HG02588 (cell line): Measurements from ENCODE around the gene SORBS1.

Source experiments
- ATAC-seq: cut with Tn5 transposase; IDR thresholded peaks from one replicate; pipeline ENCODE4 v1.9.1; 2021; ENCODE audit warnings: mild to moderate bottlenecking, moderate library complexity; ENCODE audit not compliant: unreplicated experiment

Gene SORBS1

GRCh38 chr10:95561177-95561863 lies at the start of gene SORBS1:
TSS of gene SORBS1 (minus strand) at chr10:95561371. CDS start at chr10:95441135, 120,236 bp downstream.
- ATAC-seq: peak; percentile 99

DNA sequence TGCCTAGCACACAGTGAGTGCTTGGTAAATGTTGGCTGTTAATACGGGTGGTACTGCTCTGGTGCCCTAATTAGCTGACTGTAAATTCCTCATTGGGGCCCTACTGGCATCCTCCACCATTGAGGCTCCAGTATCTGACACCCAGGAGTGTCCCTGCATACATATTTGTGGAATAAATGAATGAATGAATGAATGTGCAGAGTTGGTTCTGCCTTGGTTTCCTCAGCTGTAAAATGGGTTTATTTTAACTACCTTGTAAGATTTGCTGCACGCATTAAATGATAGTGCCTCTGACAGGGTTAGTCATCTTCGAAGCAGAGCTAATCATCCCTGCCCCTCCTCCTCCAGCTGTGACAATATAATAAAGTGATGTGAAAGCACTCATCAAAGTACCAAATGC lies 49.6 kb upstream of the SORBS1 start:
- no peak for ATAC-seq

DNA sequence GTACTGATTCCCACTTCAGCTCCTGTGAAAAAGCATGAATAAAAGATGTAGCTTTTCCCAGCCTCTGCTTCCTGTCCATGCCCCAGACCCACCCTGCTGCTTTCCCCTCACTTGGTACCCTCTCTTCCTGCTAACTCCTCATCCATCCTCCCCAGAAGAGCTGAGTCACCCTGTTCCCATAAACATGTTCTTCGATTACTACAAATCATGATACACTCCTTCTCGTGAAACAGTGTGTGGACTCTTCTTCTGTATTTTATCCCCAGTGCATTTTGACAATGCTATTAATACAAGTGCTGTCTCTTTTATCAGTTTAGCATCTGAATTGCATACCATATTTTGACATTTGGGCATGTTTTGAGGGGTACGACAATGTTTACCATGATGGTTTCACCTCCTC lies 45.8 kb upstream of the SORBS1 start:
- no peak for ATAC-seq

DNA sequence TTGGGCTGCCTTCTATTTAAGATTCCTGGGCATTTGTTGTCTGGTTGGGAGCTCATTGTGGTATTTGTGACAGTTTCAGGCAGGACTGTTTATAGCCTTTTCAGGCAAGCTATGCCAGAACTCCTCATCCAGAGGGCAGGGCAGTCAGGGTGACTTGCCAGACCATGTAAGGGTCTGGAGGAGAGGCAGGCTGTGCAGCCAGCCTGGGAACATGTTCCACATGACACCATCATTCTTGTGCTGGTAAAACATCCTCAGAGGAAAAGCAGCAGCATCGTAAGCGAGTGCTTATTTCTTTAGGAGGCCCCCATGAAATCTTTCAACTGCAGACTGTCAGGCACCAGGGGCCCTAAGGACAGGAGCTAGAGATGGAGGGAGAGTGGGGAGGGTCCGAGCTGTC lies 44.0 kb upstream of the SORBS1 start:
- no peak for ATAC-seq

- no peak for ATAC-seq
These were observed 43.5 kb upstream of the SORBS1 start for GRCh38 chr10:95604630-95605029.

DNA sequence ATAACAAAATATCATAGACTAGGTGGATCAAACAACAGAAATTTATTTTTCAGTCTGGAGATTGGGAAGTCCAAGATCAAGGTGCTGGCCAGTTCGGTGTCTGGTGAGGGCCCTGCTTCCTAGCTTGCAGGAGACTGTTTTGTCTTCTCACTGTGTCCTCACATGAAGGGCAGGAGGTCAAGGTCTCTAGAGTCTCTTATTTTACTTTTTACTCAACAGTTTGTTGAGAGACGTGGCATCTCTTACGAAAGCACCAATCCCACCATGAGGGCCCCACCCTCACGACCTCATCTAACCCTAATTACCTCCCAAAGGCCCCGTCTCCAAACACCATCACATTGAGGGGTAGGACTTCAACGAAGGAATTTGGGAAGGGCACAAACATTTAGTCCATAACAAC lies 41.2 kb upstream of the SORBS1 start:
- no peak for ATAC-seq

GRCh38 chr10:95601116-95601719 lies 40.0 kb upstream of the SORBS1 start:
- no peak for ATAC-seq

DNA sequence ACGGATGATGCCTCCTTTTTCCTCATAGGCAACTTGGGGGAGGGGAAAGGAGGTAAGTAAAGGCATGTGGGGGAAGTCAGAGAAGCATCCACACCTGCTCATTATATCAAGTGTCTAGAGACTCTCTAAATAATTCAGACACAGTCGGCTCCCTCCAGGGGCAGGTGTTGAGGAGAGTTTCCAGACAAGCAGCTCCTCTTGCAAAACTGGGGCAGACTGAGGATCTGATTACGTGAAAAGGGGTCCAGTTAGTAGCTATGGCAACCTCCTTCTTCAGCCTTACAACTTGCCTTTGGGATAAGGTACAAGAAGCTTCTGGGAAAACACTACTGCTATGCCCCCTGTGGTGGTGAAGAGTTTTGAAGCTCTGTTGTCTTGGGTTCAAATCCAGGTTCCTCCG lies 39.0 kb upstream of the SORBS1 start:
- no peak for ATAC-seq

GRCh38 chr10:95597788-95598187 lies 36.6 kb upstream of the SORBS1 start:
- no peak for ATAC-seq

DNA sequence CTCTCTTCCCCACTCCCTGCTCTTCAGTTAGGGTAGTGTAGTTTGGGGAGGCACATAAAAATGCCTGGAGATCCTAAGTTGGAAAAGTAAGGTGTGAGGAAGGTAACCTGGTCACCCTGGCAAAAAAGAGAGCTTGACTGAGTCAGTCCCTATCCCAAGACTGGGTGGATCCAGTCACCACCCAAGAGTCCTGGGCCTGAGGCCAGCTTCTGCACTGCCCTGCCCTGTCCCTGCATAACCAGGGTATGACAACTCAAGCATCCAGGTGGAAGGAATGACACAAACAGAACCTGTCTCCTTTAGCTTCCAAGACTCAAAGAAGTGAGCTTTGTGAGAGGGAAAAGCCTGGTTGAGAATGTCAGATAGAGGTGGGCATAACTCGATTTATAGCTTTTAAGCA lies 26.9 kb upstream of the SORBS1 start:
- no peak for ATAC-seq

DNA sequence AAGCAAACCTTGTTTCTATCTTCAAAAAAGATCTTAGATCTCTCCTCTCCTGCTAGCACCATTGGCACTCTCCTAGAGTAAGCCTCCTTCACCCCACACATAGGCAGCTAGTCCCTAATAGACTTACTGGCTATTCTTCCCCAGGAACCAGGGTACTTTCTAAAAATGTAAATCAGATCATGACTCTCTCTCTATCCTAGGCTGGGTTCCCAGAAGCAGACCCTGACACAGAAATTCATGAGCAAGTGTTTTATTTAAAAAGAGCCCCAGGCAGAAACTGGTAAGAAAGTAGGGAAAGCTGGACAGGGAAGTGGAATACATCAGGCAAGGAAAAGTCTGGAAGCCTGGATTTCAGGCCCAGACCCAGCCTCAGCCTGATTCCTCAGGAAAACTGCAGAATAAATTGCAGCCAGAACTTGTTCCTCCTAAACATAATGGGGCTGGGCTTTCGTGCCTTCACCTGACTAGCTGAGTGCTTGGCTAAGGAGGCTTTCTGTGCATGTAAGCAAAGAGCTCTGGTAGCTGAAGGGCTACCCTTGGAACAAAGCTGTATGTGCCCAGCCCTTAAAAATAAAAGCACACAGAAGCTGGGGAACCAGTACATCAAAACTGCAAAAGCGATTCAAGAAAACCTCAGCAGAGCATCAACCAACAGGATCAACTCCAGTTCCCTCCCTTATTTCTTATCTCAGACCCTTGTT lies 18.8 kb upstream of the SORBS1 start:
- no peak for ATAC-seq

DNA sequence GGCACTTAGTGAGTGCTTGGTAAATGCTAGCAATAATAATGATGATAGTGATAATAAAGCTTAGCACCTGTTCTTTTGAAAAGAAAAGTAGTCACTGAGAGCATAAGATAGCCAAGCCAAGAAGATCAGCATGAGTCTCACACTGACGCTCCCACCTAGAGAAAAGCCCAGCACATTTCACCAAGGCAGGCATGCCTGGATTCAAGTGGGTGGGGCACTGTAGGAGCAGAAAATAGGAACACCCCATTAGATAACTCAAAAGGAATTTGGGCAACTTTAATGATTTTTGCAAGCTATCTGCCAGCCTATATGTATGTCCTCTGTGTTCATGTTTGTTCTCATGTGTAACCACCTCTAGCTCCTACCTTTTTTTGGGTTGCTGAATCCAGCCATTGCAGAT lies 18.1 kb upstream of the SORBS1 start:
- ATAC-seq: no peak

- ATAC-seq: no peak
These were observed 17.4 kb upstream of the SORBS1 start for GRCh38 chr10:95578619-95579018.

GRCh38 chr10:95574649-95575365 lies 13.6 kb upstream of the SORBS1 start:
- no peak for ATAC-seq

DNA sequence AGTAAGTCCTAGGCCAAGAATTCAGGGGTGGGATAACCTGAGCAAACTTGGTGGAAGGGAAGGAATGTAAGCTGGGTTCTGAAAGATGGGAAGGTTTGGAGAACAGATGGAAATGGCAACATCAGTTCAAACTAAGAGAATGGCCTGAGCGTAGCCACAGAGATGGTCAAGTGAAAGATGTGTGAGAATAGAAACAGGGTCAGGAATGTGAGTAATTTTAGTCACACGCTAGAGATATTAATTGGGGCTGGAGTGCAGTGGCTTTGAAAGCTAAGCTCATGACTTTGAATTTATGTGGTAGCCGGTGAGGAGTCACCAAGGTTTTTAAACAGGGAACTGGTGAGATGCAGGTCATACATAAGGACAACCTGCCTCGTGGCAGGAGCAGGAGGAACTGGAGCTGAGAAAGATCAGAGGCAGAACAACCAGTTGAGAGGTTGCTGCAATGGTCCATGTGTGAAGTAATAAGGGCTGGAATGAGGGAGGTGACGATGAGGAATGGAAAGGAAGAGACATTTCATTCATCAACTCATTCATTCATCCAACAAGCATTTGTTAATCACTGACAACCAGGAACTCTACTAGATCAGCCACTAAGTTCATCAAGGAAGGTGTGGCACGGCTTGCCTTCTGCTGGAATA lies 12.9 kb upstream of the SORBS1 start:
- ATAC-seq: no peak

DNA sequence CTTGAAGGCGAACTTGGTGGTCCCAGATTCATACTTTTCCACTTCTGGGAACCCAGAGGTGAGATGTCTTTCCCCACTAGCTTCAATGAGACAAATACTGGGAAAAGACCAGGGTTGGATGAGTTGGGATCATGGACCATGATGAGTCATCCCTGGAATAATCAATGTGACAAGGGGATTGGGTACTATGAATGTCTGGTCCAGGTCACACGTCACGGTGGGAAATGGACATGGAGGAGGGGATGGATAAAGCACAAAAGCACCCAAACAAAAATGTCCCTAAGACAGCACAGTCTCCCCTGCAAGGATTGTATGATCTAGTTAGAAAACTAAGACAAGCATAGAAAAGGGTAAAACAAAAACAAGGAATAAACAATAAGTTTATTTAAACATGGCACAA lies 12.4 kb upstream of the SORBS1 start:
- ATAC-seq: no peak

DNA sequence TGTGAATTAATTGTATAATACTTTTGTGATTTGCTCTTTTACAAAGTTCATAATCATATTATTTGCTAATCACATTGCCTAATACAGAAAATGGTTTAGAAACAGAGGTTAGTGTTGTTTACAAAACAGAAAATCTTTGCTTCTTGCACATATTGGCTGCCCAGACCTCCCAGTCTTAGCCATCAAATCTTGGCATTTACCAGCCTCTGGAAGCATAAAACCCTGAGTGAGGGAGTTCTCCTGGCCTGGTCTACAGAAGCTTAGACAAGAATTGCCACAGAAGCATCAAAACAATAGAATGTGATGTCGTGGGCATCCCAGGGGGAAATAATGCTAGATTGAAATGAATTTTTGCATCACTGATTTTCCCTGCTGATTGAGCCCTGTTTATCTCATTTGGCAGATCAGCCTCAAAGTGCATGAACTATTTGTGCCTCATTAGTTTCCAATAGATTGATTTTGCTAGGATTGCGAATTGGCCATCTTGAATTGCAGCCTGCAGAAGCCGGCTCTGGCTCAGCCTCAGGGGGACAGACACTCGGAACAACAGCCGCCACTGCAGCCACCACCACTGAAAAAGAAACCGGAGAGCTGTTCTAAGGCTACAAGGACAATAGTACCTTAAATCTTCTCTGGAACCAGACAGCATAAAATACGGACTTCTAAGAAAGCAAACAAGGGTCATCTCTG lies 11.1 kb upstream of the SORBS1 start:
- ATAC-seq: no peak

- ATAC-seq: no peak
These were observed 10.2 kb upstream of the SORBS1 start for GRCh38 chr10:95571390-95571789.

GRCh38 chr10:95569368-95569767 lies 8.2 kb upstream of the SORBS1 start:
- ATAC-seq: no peak

- ATAC-seq: no peak
These were observed 6.9 kb upstream of the SORBS1 start for GRCh38 chr10:95567903-95568630.
